ENCODE data around the gene SLC6A18.

Gene SLC6A18

DNA sequence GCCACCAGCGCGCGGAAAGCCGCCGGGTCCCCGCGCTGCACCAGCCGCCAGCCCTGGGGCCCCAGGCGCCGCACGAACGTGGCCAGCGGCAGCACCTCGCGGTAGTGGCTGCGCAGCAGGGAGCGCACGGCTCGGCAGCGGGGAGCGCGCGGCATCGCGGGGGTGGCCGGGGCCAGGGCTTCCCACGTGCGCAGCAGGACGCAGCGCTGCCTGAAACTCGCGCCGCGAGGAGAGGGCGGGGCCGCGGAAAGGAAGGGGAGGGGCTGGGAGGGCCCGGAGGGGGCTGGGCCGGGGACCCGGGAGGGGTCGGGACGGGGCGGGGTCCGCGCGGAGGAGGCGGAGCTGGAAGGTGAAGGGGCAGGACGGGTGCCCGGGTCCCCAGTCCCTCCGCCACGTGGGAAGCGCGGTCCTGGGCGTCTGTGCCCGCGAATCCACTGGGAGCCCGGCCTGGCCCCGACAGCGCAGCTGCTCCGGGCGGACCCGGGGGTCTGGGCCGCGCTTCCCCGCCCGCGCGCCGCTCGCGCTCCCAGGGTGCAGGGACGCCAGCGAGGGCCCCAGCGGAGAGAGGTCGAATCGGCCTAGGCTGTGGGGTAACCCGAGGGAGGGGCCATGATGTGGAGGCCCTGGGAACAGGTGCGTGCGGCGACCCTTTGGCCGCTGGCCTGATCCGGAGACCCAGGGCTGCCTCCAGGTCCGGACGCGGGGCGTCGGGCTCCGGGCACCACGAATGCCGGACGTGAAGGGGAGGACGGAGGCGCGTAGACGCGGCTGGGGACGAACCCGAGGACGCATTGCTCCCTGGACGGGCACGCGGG, 69.9 kb downstream of the SLC6A18 start, which contains the start of gene TERT:
Gene TERT (minus strand): TSS at position 234 of the 815 bp plus-strand sequence. CDS start 79 bp downstream, at position 155.
- DNase-seq = peak; percentile 16

DNA sequence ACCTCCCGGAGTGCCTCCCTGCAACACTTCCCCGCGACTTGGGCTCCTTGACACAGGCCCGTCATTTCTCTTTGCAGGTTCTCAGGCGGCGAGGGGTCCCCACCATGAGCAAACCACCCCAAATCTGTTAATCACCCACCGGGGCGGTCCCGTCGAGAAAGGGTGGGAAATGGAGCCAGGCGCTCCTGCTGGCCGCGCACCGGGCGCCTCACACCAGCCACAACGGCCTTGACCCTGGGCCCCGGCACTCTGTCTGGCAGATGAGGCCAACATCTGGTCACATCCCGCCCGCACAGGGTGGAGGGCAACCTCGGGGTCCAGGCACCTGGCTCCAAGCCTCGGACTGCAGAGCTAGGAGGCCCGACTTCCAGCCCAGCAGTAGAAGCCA, 70.5 kb downstream of the SLC6A18 start:
- no peak for DNase-seq
